ENCODE measurements around the gene MRPS22. TPM values are rescaled to one million over a fixed set of nuclear protein-coding genes. Genes with fewer than 3 reads are reported as not detected.
"Not testable (repeated sequence)": the region's sequence is repeated elsewhere in the genome, so short reads cannot be mapped to it uniquely, and the experiment has no call there.

Gene MRPS22
- total RNA-seq, 3 donors from 2014 or later, result 39.4 to 52.0 (median 46.4) TPM

- Histone ChIP-seq H3K36me3 (ENCODE audit: low read depth) (no peaks in the 10 kb centered on the region), H3K4me3 (peak within 1 kb of the TSS; percentile 91), H3K4me1 (ENCODE audit: low read depth) (peaks cover 10% of the 10 kb centered on the region), H3K9me3 (no peaks in the 10 kb centered on the region)
- peak; percentile 99 to 100 (median 100) for DNase-seq
- peak; percentile 99 for ATAC-seq
- intact Hi-C loops (cut with DNase I, micrococcal nuclease), result no loop called here
- TF ChIP-seq, protein P1, sequence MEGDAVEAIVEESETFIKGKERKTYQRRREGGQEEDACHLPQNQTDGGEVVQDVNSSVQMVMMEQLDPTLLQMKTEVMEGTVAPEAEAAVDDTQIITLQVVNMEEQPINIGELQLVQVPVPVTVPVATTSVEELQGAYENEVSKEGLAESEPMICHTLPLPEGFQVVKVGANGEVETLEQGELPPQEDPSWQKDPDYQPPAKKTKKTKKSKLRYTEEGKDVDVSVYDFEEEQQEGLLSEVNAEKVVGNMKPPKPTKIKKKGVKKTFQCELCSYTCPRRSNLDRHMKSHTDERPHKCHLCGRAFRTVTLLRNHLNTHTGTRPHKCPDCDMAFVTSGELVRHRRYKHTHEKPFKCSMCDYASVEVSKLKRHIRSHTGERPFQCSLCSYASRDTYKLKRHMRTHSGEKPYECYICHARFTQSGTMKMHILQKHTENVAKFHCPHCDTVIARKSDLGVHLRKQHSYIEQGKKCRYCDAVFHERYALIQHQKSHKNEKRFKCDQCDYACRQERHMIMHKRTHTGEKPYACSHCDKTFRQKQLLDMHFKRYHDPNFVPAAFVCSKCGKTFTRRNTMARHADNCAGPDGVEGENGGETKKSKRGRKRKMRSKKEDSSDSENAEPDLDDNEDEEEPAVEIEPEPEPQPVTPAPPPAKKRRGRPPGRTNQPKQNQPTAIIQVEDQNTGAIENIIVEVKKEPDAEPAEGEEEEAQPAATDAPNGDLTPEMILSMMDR (IDR thresholded peaks at IDR 0.05), result no peak
These were observed 45.9 kb downstream of the MRPS22 start, which contains the start of gene COPB2 for GRCh38 chr3:139389552-139390368. COPB2 (minus strand) TSS chr3:139389647; CDS start chr3:139389550, 97 bp downstream.

DNA sequence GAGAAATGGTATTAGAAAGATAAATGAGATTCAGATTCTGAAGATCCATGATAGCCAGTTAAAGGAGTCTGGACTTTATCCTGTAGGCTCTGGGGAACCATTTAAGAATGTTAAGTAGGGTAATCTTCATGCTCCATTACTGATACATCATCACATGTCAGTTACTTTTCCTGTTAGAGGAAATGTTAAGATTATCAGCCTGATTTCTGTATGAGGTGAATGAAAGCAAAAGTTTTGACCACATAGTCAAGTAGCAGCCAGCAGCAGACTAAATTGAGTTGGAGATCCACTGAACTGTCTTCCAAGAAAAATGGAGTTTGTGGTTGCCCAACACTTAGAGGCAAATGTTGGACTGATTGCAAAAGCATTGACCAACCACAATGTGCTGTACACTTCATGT is 50.3 kb downstream of the MRPS22 start:
- intact Hi-C loops (cut with DNase I, micrococcal nuclease), result no loop called here
- Histone ChIP-seq H3K9me3 (no peaks in the 10 kb centered on the region), H3K4me1 (ENCODE audit: low read depth) (no peaks in the 10 kb centered on the region), H3K4me3 (no peak overlapping the region), H3K36me3 (ENCODE audit: low read depth) (no peaks in the 10 kb centered on the region)
- TF ChIP-seq, protein P1 (IDR thresholded peaks at IDR 0.05), result no peak
- DNase-seq (no peak), ATAC-seq (no peak)

DNA sequence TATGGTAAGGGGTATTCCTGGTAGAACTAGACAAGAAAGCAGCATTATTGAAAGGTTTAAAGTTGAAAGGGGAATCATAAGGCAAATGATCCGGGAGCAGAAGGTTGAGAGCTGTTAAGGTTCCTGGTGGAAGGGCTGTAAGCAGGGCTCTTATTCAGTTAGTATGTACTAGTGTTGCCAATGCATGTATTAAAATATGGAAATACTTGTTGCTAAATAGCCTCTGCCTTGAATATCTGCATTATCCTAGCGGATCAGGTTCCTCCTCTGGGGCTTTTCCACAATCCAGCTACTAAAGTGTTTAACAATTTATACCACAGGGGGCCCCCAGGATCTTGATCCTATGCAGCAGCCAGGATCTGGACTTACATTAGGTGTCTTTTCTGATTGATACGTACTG is 52.9 kb downstream of the MRPS22 start:
- no peak for DNase-seq
- TF ChIP-seq, protein P1 (IDR thresholded peaks at IDR 0.05), result no peak

DNA sequence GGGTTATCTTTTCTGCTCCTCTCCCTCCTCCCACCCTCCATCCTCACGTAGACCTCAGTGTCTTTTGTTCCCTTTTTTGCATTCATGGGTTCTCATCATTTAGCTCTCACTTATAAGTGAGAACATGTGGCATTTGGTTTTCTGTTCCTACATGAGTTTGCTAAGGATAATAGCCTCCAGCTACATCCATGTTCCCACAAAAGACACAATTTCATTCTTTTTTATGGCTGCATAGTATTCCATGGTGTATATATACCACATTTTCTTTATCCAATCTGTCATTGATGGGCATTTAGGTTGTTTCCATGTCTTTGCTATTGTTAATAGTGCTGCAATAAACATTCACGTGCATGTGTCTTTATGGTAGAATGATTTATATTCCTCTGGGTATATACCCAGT is 57.3 kb downstream of the MRPS22 start:
- H3K9me3 ChIP-seq, result peaks cover 48% of the 10 kb centered on the region
- intact Hi-C loops (cut with DNase I, micrococcal nuclease); DNase-seq; ATAC-seq; H3K4me1 ChIP-seq (ENCODE audit: low read depth); H3K4me3 ChIP-seq; H3K36me3 ChIP-seq (ENCODE audit: low read depth): not testable (repeated sequence)

More for the DNA sequence above, 52.9 kb downstream of the MRPS22 start:
- Histone ChIP-seq H3K4me1 (ENCODE audit: low read depth) (no peaks in the 10 kb centered on the region), H3K4me3 (no peak overlapping the region), H3K36me3 (ENCODE audit: low read depth) (no peaks in the 10 kb centered on the region), H3K9me3 (peaks cover 9% of the 10 kb centered on the region)
- intact Hi-C loops (cut with DNase I, micrococcal nuclease), result no loop called here
- no peak for ATAC-seq

Other genes with a start within 250 kb of the MRPS22 start
- gene COPB2, start 45.6 kb downstream of the MRPS22 start, total RNA-seq, result 100 to 1,000 TPM; 105 to 129 (median 117) TPM
- gene RBP2, start 132.5 kb downstream of the MRPS22 start, total RNA-seq, result 1 to 10 TPM in 2 of 3 donors, under 1 TPM in 1; 0.76 to 3.5 (median 1.5) TPM
- 10 to 100 TPM in 1 of 3 donors, 1 to 10 TPM in 2; 4.6 to 15.3 (median 5.0) TPM for gene RBP1, start 195.7 kb downstream of the MRPS22 start, total RNA-seq